B cell (primary cell): ENCODE data around the gene SLX1B. TPM values are rescaled to one million over a fixed set of nuclear protein-coding genes. Genes with fewer than 3 reads are reported as not detected.
"Not testable (repeated sequence)": the region's sequence is repeated elsewhere in the genome, so short reads cannot be mapped to it uniquely, and the experiment has no call there.

Experiments
- ATAC-seq: fragments of 200-7000 bp; cut with Tn5 transposase; one replicate; pipeline ENCODE4 v1.10.0; 2021; ENCODE audit warnings: low read depth, mild to moderate bottlenecking, moderate number of reproducible peaks, moderate library complexity
- CTCF ChIA-PET: fragments of 350-600 bp; sonication (Branson Sonifier 250); formaldehyde crosslinking; loops from one replicate; lab custom pipeline; 2021; ENCODE audit warnings: antibody characterized with exemption, inconsistent platforms; lab: Charles Lee
- POLR2A ChIA-PET: fragments of 350-600 bp; sonication (Branson Sonifier 250); formaldehyde crosslinking; loops from one replicate; lab custom pipeline; 2021; ENCODE audit warnings: antibody characterized with exemption; lab: Charles Lee
- DNase-seq: peaks from one replicate; pipeline ENCODE4 v3.0.0; 2013
- H2AFZ ChIP-seq: 2 replicates; pipeline ENCODE4 v1.6.1; 2012; ENCODE audit warnings: mild to moderate bottlenecking, low read depth, low read length; ENCODE audit not compliant: insufficient read depth, poor library complexity, severe bottlenecking
- H3K27ac ChIP-seq, 2 donors: 1 replicate in 1 of 2; 2 replicates in 1 of 2; pipeline ENCODE4 v1.5.1; 2012 to 2013; ENCODE audit warnings: low read length in 2 of 2, mild to moderate bottlenecking in 2 of 2, moderate library complexity in 1 of 2
- H3K27me3 ChIP-seq, 4 experiments: fragments of 200-600 bp in 1 of 4; sonication (generic) in 1 of 4; replicated peaks in 1 of 4; 1 replicate in 2 of 4; 2 replicates in 2 of 4; pipeline versions ENCODE4 v1.6.1 to v1.7.0; 2013 to 2016; ENCODE audit warnings: low read length in 3 of 4, mild to moderate bottlenecking in 2 of 4, mixed read lengths in 1 of 4, moderate library complexity in 1 of 4; ENCODE audit not compliant: insufficient read depth in 4 of 4, control insufficient read depth in 3 of 4; ENCODE audit errors: control extremely low read depth in 1 of 4
- H3K36me3 ChIP-seq, 2 experiments: replicated peaks in 1 of 2; 1 replicate in 1 of 2; 2 replicates in 1 of 2; pipeline versions ENCODE4 v1.6.1 to v1.7.1; 2013; ENCODE audit warnings: low read length in 1 of 2; ENCODE audit not compliant: insufficient read depth in 2 of 2, control insufficient read depth in 1 of 2; ENCODE audit errors: control extremely low read depth in 1 of 2, extremely low read depth in 1 of 2
- H3K4me1 ChIP-seq, 2 donors: fragments of 200-600 bp in 1 of 2; sonication (generic) in 1 of 2; 1 replicate in 1 of 2; 2 replicates in 1 of 2; pipeline versions ENCODE4 v1.5.1 to v1.6.1; 2013 to 2017; ENCODE audit warnings: low read length in 2 of 2; ENCODE audit not compliant: control insufficient read depth in 2 of 2, insufficient read depth in 2 of 2
- H3K4me2 ChIP-seq: replicated peaks from 2 replicates; pipeline ENCODE3; 2012; ENCODE audit warnings: mild to moderate bottlenecking, low read depth, low read length; ENCODE audit not compliant: poor library complexity, severe bottlenecking
- H3K4me3 ChIP-seq, 5 experiments: fragments of 200-600 bp in 1 of 5; sonication (generic) in 1 of 5; 1 replicate in 3 of 5; 2 replicates in 2 of 5; pipeline versions ENCODE4 v1.5.1 to v1.7.0; 2011 to 2016; ENCODE audit warnings: low read length in 4 of 5, mild to moderate bottlenecking in 4 of 5, low read depth in 2 of 5, control low read depth in 1 of 5, moderate library complexity in 1 of 5; ENCODE audit not compliant: insufficient read depth in 1 of 5; ENCODE audit errors: control extremely low read depth in 1 of 5, extremely low read depth in 1 of 5
- H3K79me2 ChIP-seq: fragments of 200-600 bp; sonication (generic); one replicate; pipeline ENCODE4 v1.6.0; 2016; ENCODE audit warnings: low read length; ENCODE audit not compliant: control insufficient read depth, insufficient read depth
- H3K9ac ChIP-seq: fragments of 200-600 bp; sonication (generic); 2 replicates; pipeline ENCODE4 v1.6.1; 2017; ENCODE audit warnings: mild to moderate bottlenecking, low read length, moderate library complexity
- H3K9me3 ChIP-seq, 3 donors: one replicate each; pipeline versions ENCODE4 v1.6.1 to v1.7.1; 2013; ENCODE audit warnings: low read length in 2 of 3; ENCODE audit not compliant: control insufficient read depth in 2 of 3, insufficient read depth in 1 of 3; ENCODE audit errors: control extremely low read depth in 1 of 3
- H4K20me1 ChIP-seq: 2 replicates; pipeline ENCODE4 v1.6.0; 2012; ENCODE audit warnings: mild to moderate bottlenecking, low read length; ENCODE audit not compliant: insufficient read depth, control insufficient read depth, poor library complexity, severe bottlenecking
- H3K27ac Mint-ChIP-seq: one replicate; pipeline ENCODE4 v1.8.0; 2021; ENCODE audit warnings: mixed read lengths
- H3K27me3 Mint-ChIP-seq: one replicate; pipeline ENCODE4 v1.8.0; 2021; ENCODE audit warnings: mixed read lengths
- H3K4me1 Mint-ChIP-seq: one replicate; pipeline ENCODE4 v1.8.0; 2021; ENCODE audit warnings: mixed read lengths
- H3K4me3 Mint-ChIP-seq: one replicate; pipeline ENCODE4 v1.8.0; 2021; ENCODE audit warnings: mixed read lengths
- H3K9me3 Mint-ChIP-seq: one replicate; pipeline ENCODE4 v1.8.0; 2022; ENCODE audit warnings: mixed read lengths; ENCODE audit not compliant: insufficient read depth
- WGBS: methylation state at CpG from one replicate; pipeline ENCODE4 v1.1.5; 2013; ENCODE audit warnings: missing lambda C conversion rate; ENCODE audit not compliant: insufficient coverage; 5-methylcytosine and 5-hydroxymethylcytosine counted together
- intact Hi-C: fragments of 100-400 bp; cut with micrococcal nuclease; formaldehyde crosslinking; loops from one replicate; pipeline ENCODE4 v1.10.0; 2022
- polyA plus RNA-seq: library from polyadenylated mRNA; depleted of rRNA; stranded (reverse); fragments of >200 nt; gene quantifications from 2 replicates; pipeline ENCODE4 v1.2.3, GENCODE V29; 2012
- total RNA-seq, 2 donors: library from RNA; stranded (reverse); fragments of 120-200 nt in 1 of 2; gene quantifications; 1 replicate in 1 of 2; 2 replicates in 1 of 2; pipeline versions ENCODE4 v1.2.3 to v1.2.4, GENCODE V29; 2013 to 2022

SLX1B gene
- total and polyA plus RNA-seq, 2 donors (not counting 1 experiment from before 2014, with no cell fraction given) = 70.7 to 91.0 TPM

DNA sequence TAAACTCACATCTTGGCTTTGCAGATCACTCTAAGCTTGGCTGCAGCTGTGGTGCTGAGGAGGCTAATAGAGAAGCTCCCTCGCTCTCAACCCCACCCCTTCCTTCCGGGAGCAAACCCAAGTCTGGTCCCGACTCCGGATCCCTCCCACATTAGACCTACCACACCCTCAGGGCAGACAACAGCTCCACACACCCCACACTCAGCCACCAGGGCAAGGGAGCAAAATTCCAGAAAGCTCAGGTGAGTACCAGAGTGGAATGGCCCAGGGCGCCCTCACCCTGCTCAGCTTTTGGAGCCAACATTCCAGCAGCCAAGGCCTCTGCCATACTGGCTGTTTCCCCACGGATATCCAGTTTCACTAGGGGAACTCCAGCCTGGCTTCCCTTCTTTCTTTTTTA is 15.3 kb downstream of the SLX1B start:
- intact Hi-C loops, H3K4me1 Mint-ChIP-seq, H4K20me1 ChIP-seq, CTCF ChIA-PET, POLR2A ChIA-PET, H3K9me3 Mint-ChIP-seq, H3K27ac ChIP-seq, H3K27me3 ChIP-seq, H3K9me3 ChIP-seq, H3K4me1 ChIP-seq, H3K79me2 ChIP-seq, H3K27me3 Mint-ChIP-seq, H3K4me2 ChIP-seq, H3K36me3 ChIP-seq, H3K27ac Mint-ChIP-seq, H3K9ac ChIP-seq, DNase-seq, H2AFZ ChIP-seq: not testable (repeated sequence)
- H3K4me3 Mint-ChIP-seq = peak overlapping the region; percentile 26
- WGBS = no CpG with 5 or more reads among the region's 6 CpGs
- peak overlapping the region in 1 of 5 experiments; percentile 21 for H3K4me3 ChIP-seq
- peak; percentile 23 for ATAC-seq

DNA sequence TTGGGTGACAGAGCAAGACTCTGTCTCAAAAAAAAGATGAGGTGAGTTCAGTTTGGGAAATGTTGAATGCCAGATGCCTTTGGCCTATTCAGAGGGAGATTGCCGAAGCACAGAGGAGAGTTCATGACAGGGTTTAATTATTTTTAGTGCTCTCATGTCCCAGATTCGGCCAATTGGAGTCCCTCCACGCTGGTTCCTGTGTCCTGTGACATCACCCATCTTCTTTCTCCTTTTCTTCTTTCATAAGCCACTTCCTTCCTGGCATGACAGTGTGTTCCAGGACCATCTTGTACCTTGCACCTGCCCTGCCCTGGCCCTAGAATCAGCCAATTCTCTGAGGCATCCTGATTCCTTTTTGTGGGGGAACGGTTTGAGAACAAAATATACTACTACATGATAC is 17.7 kb downstream of the SLX1B start:
- H3K27me3 ChIP-seq, H3K27me3 Mint-ChIP-seq, CTCF ChIA-PET, H3K9ac ChIP-seq, H3K4me3 ChIP-seq, H3K9me3 ChIP-seq, H3K27ac Mint-ChIP-seq, H3K27ac ChIP-seq, DNase-seq, H3K36me3 ChIP-seq, intact Hi-C loops, POLR2A ChIA-PET, H3K4me3 Mint-ChIP-seq, H2AFZ ChIP-seq, H4K20me1 ChIP-seq, H3K4me2 ChIP-seq, H3K4me1 ChIP-seq, H3K9me3 Mint-ChIP-seq, H3K4me1 Mint-ChIP-seq, H3K79me2 ChIP-seq, ATAC-seq: not testable (repeated sequence)
- no CpG with 5 or more reads among the region's 4 CpGs for WGBS

DNA sequence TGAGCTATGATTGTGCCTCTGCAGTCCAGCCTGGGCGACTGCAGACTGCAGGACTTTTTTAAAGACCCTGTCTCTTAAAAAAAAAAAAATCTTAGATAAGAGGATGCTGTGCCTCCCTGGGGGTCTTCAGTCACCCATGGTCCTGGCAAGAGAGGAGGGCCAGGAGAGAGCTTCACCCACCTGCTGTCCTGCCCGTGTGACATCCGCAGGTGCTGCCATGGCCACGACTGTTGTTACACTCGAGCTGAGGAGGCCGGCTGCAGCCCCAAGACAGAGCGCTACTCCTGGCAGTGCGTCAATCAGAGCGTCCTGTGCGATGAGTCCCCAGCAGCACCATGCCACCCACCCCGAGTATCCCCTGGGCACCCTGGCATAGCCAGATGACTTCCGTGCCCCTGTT is 27.9 kb downstream of the SLX1B start:
- WGBS = 50% methylated on average over 1 of the region's 12 CpGs
- H3K9me3 ChIP-seq, H3K4me3 ChIP-seq, H3K36me3 ChIP-seq, H3K27ac ChIP-seq, H3K9me3 Mint-ChIP-seq, H3K9ac ChIP-seq, DNase-seq, H4K20me1 ChIP-seq, H3K27me3 ChIP-seq, POLR2A ChIA-PET, H3K4me2 ChIP-seq, H2AFZ ChIP-seq, H3K27me3 Mint-ChIP-seq, CTCF ChIA-PET, H3K4me1 Mint-ChIP-seq, H3K79me2 ChIP-seq, intact Hi-C loops, ATAC-seq, H3K27ac Mint-ChIP-seq, H3K4me1 ChIP-seq, H3K4me3 Mint-ChIP-seq: not testable (repeated sequence)

DNA sequence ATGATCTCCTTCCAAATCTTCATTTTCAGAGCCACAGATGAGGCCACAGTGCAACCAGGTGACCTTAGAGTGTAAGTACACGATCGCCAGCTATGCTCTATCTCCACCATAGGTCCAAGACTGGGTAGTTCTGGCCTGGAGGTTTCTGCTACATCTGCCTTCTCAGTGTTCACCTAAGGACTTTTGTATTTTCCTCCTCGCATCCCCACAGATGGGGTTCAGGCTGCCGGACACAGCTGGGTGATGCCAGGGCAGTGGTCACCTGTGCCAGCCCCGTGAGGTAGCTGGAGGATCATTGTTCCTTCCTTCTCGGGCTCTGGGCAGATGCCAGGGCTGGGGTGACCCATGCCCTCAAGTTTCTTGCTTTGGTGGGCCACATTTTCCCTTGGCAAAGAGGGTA is 52.0 kb downstream of the SLX1B start, which contains the start of gene NPIPB12:
TSS of gene NPIPB12 (minus strand) at position 101 of the 400 bp plus-strand sequence.
- H3K4me3 ChIP-seq, intact Hi-C loops, CTCF ChIA-PET, ATAC-seq, H3K27me3 Mint-ChIP-seq, H2AFZ ChIP-seq, H3K27ac Mint-ChIP-seq, H3K79me2 ChIP-seq, H3K4me1 Mint-ChIP-seq, H4K20me1 ChIP-seq, POLR2A ChIA-PET, H3K27ac ChIP-seq, H3K4me3 Mint-ChIP-seq, H3K4me2 ChIP-seq, H3K4me1 ChIP-seq, H3K9me3 ChIP-seq, H3K9me3 Mint-ChIP-seq, DNase-seq, H3K27me3 ChIP-seq, H3K9ac ChIP-seq, H3K36me3 ChIP-seq: not testable (repeated sequence)
- WGBS = no CpG with 5 or more reads among the region's 6 CpGs
